ENCODE measurements around the gene LTBP2. TPM values are rescaled to one million over a fixed set of nuclear protein-coding genes. Genes with fewer than 3 reads are reported as not detected.

LTBP2 gene
- total RNA-seq, 1 donor: 157 TPM

GRCh38 chr14:74577948-74578275, 34.1 kb downstream of the LTBP2 start:
- no peak overlapping the region for H3K4me3 ChIP-seq (ENCODE audit: low read depth, low read length)
- no peak for TF ChIP-seq CTCF (IDR thresholded peaks at IDR 0.05; ENCODE audit: insufficient read depth, low read length)
- no peak for DNase-seq (ENCODE audit: low read depth)

- TF ChIP-seq CTCF (IDR thresholded peaks at IDR 0.05; ENCODE audit: insufficient read depth, low read length): no peak
- no peak overlapping the region for H3K4me3 ChIP-seq (ENCODE audit: low read depth, low read length)
- DNase-seq (ENCODE audit: low read depth): peak; percentile 81
These were observed 34.6 kb downstream of the LTBP2 start for GRCh38 chr14:74577247-74577947.

- no peak for DNase-seq (ENCODE audit: low read depth)
- no peak for TF ChIP-seq CTCF (IDR thresholded peaks at IDR 0.05; ENCODE audit: insufficient read depth, low read length)
- H3K4me3 ChIP-seq (ENCODE audit: low read depth, low read length): no peak overlapping the region
These were observed 36.1 kb downstream of the LTBP2 start for GRCh38 chr14:74575936-74576335.

GRCh38 chr14:74575507-74575906, 36.5 kb downstream of the LTBP2 start:
- no peak for TF ChIP-seq CTCF (IDR thresholded peaks at IDR 0.05; ENCODE audit: insufficient read depth, low read length)
- no peak for DNase-seq (ENCODE audit: low read depth)

GRCh38 chr14:74574706-74575105, 37.3 kb downstream of the LTBP2 start:
- no peak for TF ChIP-seq CTCF (IDR thresholded peaks at IDR 0.05; ENCODE audit: insufficient read depth, low read length)

More at GRCh38 chr14:74575507-74575906, 36.5 kb downstream of the LTBP2 start:
- no peak overlapping the region for H3K4me3 ChIP-seq (ENCODE audit: low read depth, low read length)

GRCh38 chr14:74574090-74574433, 38.0 kb downstream of the LTBP2 start:
- DNase-seq (ENCODE audit: low read depth): no peak
- no peak overlapping the region for H3K4me3 ChIP-seq (ENCODE audit: low read depth, low read length)
- TF ChIP-seq CTCF (IDR thresholded peaks at IDR 0.05; ENCODE audit: insufficient read depth, low read length): no peak

More at GRCh38 chr14:74574706-74575105, 37.3 kb downstream of the LTBP2 start:
- no peak for DNase-seq (ENCODE audit: low read depth)
- H3K4me3 ChIP-seq (ENCODE audit: low read depth, low read length): no peak overlapping the region

Data from fibroblast of the aortic adventitia (primary cell).